GM12878 (cell line): ENCODE measurements around the gene MPP1. TPM values are rescaled to one million over a fixed set of nuclear protein-coding genes. Genes with fewer than 3 reads are reported as not detected.

ENCODE experiments used
- ATAC-seq: fragments of 200-7000 bp; cut with Tn5 transposase; 3 replicates; pipeline ENCODE4 v1.9.1; 2020; ENCODE audit warnings: mild to moderate bottlenecking, moderate library complexity
- BruUV-seq: library from RNA; stranded (reverse); fragments of 400-500 nt; replicated peaks from 2 replicates; lab custom pipeline; 2021; lab: Mats Ljungman, UMichigan
- CTCF ChIA-PET: fragments of 300-600 bp; sonication (Branson Sonifier 250); formaldehyde crosslinking; extraction: SDS; loops from one replicate; lab custom pipeline; 2021; ENCODE audit warnings: inconsistent platforms; lab: Yijun Ruan, JAX
- POLR2A ChIA-PET: fragments of 350-600 bp; formaldehyde crosslinking; extraction: SDS; loops from one replicate; lab custom pipeline; 2021; ENCODE audit warnings: inconsistent platforms; lab: Charles Lee
- RAD21 ChIA-PET: fragments of 300-600 bp; sonication (Branson Sonifier 250); formaldehyde crosslinking; loops from one replicate; lab custom pipeline; 2023; ENCODE audit warnings: antibody characterized with exemption; ENCODE audit not compliant: unreplicated experiment; lab: Charles Lee
- SMC1A ChIA-PET: fragments of 300-600 bp; sonication (Branson Sonifier 250); formaldehyde crosslinking; loops from one replicate; lab custom pipeline; 2023; ENCODE audit not compliant: unreplicated experiment, uncharacterized antibody; lab: Charles Lee
- DNase-seq: peaks from one replicate; pipeline ENCODE4 v3.0.0-alpha.2; 2011; ENCODE audit warnings: low read depth, low spot score
- FAIRE-seq: peaks from 3 replicates; lab custom pipeline; 2011; peaks lifted over from hg19 to GRCh38; lab: Jason Lieb, UNC
- H2AFZ ChIP-seq: 2 replicates; pipeline ENCODE4 v1.6.0; 2011; ENCODE audit warnings: low read depth, low read length, control low read depth; ENCODE audit not compliant: control insufficient read depth
- H3K27ac ChIP-seq: 2 replicates; pipeline ENCODE4 v1.5.1; 2011; ENCODE audit warnings: control low read depth; ENCODE audit not compliant: control insufficient read depth, insufficient read depth
- H3K27me3 ChIP-seq, 2 experiments: replicated peaks in 1 of 2; 2 replicates each; pipeline versions ENCODE4 v1.6.0 to v1.6.1; 2011; ENCODE audit warnings: low read length in 1 of 2; ENCODE audit not compliant: control insufficient read depth in 2 of 2, insufficient read depth in 2 of 2
- H3K36me3 ChIP-seq, 2 experiments: 2 replicates each; pipeline ENCODE4 v1.5.1; 2011; ENCODE audit warnings: low read length in 1 of 2; ENCODE audit not compliant: control insufficient read depth in 2 of 2, insufficient read depth in 2 of 2
- H3K4me1 ChIP-seq: 2 replicates; pipeline ENCODE4 v1.6.1; 2011; ENCODE audit warnings: mild to moderate bottlenecking, low read length, moderate library complexity, mixed read lengths; ENCODE audit not compliant: control insufficient read depth, insufficient read depth
- H3K4me2 ChIP-seq: 2 replicates; pipeline ENCODE4 v1.6.0; 2011; ENCODE audit warnings: control low read depth; ENCODE audit not compliant: control insufficient read depth, insufficient read depth
- H3K4me3 ChIP-seq: fragments of 200-600 bp; sonication (generic); 2 replicates; pipeline ENCODE4 v1.5.1; 2016
- H3K79me2 ChIP-seq: 2 replicates; pipeline ENCODE4 v1.6.0; 2011; ENCODE audit warnings: low read length; ENCODE audit not compliant: control insufficient read depth, insufficient read depth
- H3K9ac ChIP-seq: 2 replicates; pipeline ENCODE4 v1.8.0; 2011; ENCODE audit warnings: low read length, control low read depth, mixed read lengths; ENCODE audit not compliant: control insufficient read depth, insufficient read depth
- H3K9me3 ChIP-seq: replicated peaks from 3 replicates; pipeline ENCODE4 v1.5.1; 2011; ENCODE audit warnings: mild to moderate bottlenecking, low read length; ENCODE audit not compliant: control insufficient read depth, insufficient read depth
- H4K20me1 ChIP-seq: 2 replicates; pipeline ENCODE4 v1.6.0; 2011; ENCODE audit not compliant: control insufficient read depth, insufficient read depth
- BRCA1 ChIP-seq: IDR thresholded peaks from 2 replicates; pipeline ENCODE4 v1.6.1; 2011; ENCODE audit warnings: low read depth, low read length, improper control_type of control experiment
- CBX5 ChIP-seq: sonication (generic); IDR thresholded peaks from 2 replicates; pipeline ENCODE4 v1.6.1; 2016; ENCODE audit warnings: low read depth, moderate library complexity, mild to moderate bottlenecking, inconsistent platforms
- ESRRA ChIP-seq: IDR thresholded peaks from 2 replicates; pipeline ENCODE4 v1.6.1; 2012; ENCODE audit warnings: mild to moderate bottlenecking, low read length, improper control_type of control experiment
- FOS ChIP-seq: IDR thresholded peaks from 3 replicates; pipeline ENCODE4 v1.6.1; 2011; ENCODE audit warnings: borderline replicate concordance; ENCODE audit not compliant: insufficient read length; ENCODE audit errors: extremely low read depth
- GABPA ChIP-seq: IDR thresholded peaks from 2 replicates; pipeline ENCODE4 v1.6.1; 2014; ENCODE audit warnings: antibody characterized with exemption, low read depth, mild to moderate bottlenecking, inconsistent platforms
- SIN3A ChIP-seq: IDR thresholded peaks from 2 replicates; pipeline ENCODE4 v1.6.1; 2012; ENCODE audit warnings: low read depth, low read length, improper control_type of control experiment
- SMC3 ChIP-seq: IDR thresholded peaks from 2 replicates; pipeline ENCODE4 v1.6.1; 2011; ENCODE audit warnings: low read length, improper control_type of control experiment, borderline replicate concordance
- TCF3 ChIP-seq: IDR thresholded peaks from 2 replicates; pipeline ENCODE4 v1.6.1; 2012; ENCODE audit warnings: low read depth, mild to moderate bottlenecking, low read length, borderline replicate concordance; ENCODE audit not compliant: insufficient read depth
- ZNF384 ChIP-seq: IDR thresholded peaks from 2 replicates; pipeline ENCODE4 v1.6.1; 2012; ENCODE audit warnings: low read depth, mild to moderate bottlenecking, low read length, improper control_type of control experiment, borderline replicate concordance
- WGBS: methylation state at CpG from one replicate; pipeline ENCODE4 v1.1.6; 2016; ENCODE audit warnings: low lambda C conversion rate; ENCODE audit not compliant: insufficient replicate concordance, insufficient coverage; ENCODE audit errors: missing lambda C conversion rate; 5-methylcytosine and 5-hydroxymethylcytosine counted together
- in situ Hi-C: fragments of 300-500 bp; cut with MboI; formaldehyde crosslinking; loops from 9 replicates; pipeline ENCODE4 v1.14.3; 2018; ENCODE audit warnings: mixed read lengths
- intact Hi-C: fragments of 100-400 bp; cut with micrococcal nuclease; formaldehyde crosslinking; loops from one replicate; pipeline ENCODE4 v1.14.2; 2022; ENCODE audit not compliant: unreplicated experiment
- polyA plus RNA-seq, 11 experiments: library from polyadenylated mRNA; depleted of rRNA in 4 of 11; unstranded in 6 of 11; stranded (reverse) in 5 of 11; fragments of >200 nt; fragmentation: Nextera tagmentation in 4 of 11; fragmentation: Illumina TruSeq in 1 of 11; extraction: Ambion mirVana in 4 of 11; extraction: Trizol in 1 of 11; gene quantifications; 1 replicate in 1 of 11; 2 replicates in 10 of 11; pipeline versions ENCODE4 v1.2.1 to v1.2.3, GENCODE V29; 2011 to 2016; ENCODE audit warnings: inconsistent platforms in 2 of 11, missing spikeins in 2 of 11, low read depth in 1 of 11
- total RNA-seq, 4 experiments: library from RNA; depleted of rRNA in 3 of 4; stranded (reverse); fragments of >200 nt in 3 of 4; fragmentation: Illumina TruSeq in 1 of 4; extraction: Trizol in 1 of 4; gene quantifications; 2 replicates each; pipeline versions ENCODE4 v1.2.1 to v1.2.3, GENCODE V29; 2013 to 2021
- TF ChIP-seq, protein P1 (sequence below): fragments of 450-650 bp; IDR thresholded peaks from 2 replicates; pipeline ENCODE4 v1.6.1; 2017; ENCODE audit warnings: mild to moderate bottlenecking
- TF ChIP-seq, protein P2 (sequence below): fragments of 450-650 bp; IDR thresholded peaks from 2 replicates; pipeline ENCODE4 v1.6.1; 2017; ENCODE audit warnings: mild to moderate bottlenecking, moderate library complexity
- TF ChIP-seq, protein P3 (sequence below): fragments of 450-650 bp; IDR thresholded peaks from 2 replicates; pipeline ENCODE4 v1.6.1; 2016; ENCODE audit warnings: mild to moderate bottlenecking, moderate library complexity, borderline replicate concordance
- TF ChIP-seq, protein P4 (sequence below): IDR thresholded peaks from 2 replicates; pipeline ENCODE4 v1.6.1; 2012; ENCODE audit warnings: low read depth, low read length, improper control_type of control experiment

The MPP1 gene
- total and polyA plus RNA-seq, 10 of the 15 experiments (the other 5 are each of a cell fraction or from before 2014, with no cell fraction given), result 1.9 to 20.1 (median 14.8) TPM

DNA sequence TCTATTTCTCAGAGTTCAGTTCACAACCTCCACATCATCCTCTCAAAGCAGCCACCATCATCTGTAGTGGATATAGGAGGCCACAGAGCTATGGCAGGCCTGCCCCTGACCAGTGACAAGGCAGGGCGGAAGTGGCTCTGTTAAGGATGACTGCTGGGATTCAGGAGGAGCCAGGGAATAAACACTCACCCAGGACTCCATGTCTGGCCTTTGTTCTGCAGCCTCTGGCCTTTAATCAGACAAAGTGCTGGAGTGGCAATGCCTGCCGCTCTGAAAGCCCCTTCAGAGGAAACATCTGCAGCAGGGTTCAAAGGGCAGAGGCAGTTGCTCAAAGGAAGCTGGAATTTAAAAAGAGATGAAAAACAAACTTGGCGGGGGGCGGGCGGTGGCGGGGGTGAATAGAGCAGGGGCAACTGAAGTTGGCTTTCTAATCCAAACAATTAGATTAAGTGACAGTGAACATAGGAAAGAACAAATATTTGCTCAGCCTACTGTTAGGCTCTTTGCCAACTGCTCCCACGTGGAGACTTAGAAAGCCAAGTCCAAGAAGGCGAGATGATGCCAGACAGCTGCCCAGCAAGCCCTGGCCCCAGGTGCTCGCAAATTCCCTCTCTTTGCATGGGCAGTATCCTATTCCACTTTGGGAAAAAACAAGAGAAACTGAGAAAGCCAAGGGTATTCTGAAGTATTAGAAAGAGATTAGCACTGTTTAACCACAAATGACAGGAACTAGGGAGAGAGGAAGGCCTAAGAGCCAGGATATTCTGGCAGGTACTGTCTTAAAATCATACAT lies 5.5 kb downstream of the MPP1 start:
- H3K27ac ChIP-seq, result no peak overlapping the region
- BruUV-seq, result no TSS peak
- RAD21 ChIA-PET, result no interaction called here
- FAIRE-seq (no peak), ATAC-seq (no peak)
- H3K9ac ChIP-seq, result no peak overlapping the region
- SMC1A ChIA-PET, result no interaction called here
- POLR2A ChIA-PET, result no interaction called here
- CTCF ChIA-PET, result interaction anchor here (2.1 kb wide), 1 partner anchor 12 kb away, joined by 5 read pairs; no protein-coding TSS in a partner anchor
- no peaks in the 10 kb centered on the region for H3K79me2 ChIP-seq
- in situ Hi-C loops, result no loop called here
- no peak overlapping the region for H2AFZ ChIP-seq
- 58% methylated on average over 9 of the region's 9 CpGs for WGBS
- H3K9me3 ChIP-seq, result no peaks in the 10 kb centered on the region
- H3K4me2 ChIP-seq, result no peak overlapping the region
- no peaks in the 10 kb centered on the region for H3K4me1 ChIP-seq
- no peak overlapping the region for H3K4me3 ChIP-seq
- no peaks in the 10 kb centered on the region for H3K27me3 ChIP-seq
- intact Hi-C loops, result no loop called here
- no peaks in the 10 kb centered on the region for H3K36me3 ChIP-seq
- TF ChIP-seq ZNF384, result no peak
- TF ChIP-seq, protein P1, sequence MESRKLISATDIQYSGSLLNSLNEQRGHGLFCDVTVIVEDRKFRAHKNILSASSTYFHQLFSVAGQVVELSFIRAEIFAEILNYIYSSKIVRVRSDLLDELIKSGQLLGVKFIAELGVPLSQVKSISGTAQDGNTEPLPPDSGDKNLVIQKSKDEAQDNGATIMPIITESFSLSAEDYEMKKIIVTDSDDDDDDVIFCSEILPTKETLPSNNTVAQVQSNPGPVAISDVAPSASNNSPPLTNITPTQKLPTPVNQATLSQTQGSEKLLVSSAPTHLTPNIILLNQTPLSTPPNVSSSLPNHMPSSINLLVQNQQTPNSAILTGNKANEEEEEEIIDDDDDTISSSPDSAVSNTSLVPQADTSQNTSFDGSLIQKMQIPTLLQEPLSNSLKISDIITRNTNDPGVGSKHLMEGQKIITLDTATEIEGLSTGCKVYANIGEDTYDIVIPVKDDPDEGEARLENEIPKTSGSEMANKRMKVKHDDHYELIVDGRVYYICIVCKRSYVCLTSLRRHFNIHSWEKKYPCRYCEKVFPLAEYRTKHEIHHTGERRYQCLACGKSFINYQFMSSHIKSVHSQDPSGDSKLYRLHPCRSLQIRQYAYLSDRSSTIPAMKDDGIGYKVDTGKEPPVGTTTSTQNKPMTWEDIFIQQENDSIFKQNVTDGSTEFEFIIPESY, result no peak
- TF ChIP-seq, protein P2, sequence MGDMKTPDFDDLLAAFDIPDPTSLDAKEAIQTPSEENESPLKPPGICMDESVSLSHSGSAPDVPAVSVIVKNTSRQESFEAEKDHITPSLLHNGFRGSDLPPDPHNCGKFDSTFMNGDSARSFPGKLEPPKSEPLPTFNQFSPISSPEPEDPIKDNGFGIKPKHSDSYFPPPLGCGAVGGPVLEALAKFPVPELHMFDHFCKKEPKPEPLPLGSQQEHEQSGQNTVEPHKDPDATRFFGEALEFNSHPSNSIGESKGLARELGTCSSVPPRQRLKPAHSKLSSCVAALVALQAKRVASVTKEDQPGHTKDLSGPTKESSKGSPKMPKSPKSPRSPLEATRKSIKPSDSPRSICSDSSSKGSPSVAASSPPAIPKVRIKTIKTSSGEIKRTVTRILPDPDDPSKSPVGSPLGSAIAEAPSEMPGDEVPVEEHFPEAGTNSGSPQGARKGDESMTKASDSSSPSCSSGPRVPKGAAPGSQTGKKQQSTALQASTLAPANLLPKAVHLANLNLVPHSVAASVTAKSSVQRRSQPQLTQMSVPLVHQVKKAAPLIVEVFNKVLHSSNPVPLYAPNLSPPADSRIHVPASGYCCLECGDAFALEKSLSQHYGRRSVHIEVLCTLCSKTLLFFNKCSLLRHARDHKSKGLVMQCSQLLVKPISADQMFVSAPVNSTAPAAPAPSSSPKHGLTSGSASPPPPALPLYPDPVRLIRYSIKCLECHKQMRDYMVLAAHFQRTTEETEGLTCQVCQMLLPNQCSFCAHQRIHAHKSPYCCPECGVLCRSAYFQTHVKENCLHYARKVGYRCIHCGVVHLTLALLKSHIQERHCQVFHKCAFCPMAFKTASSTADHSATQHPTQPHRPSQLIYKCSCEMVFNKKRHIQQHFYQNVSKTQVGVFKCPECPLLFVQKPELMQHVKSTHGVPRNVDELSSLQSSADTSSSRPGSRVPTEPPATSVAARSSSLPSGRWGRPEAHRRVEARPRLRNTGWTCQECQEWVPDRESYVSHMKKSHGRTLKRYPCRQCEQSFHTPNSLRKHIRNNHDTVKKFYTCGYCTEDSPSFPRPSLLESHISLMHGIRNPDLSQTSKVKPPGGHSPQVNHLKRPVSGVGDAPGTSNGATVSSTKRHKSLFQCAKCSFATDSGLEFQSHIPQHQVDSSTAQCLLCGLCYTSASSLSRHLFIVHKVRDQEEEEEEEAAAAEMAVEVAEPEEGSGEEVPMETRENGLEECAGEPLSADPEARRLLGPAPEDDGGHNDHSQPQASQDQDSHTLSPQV, result no peak
- no peak for TF ChIP-seq TCF3
- TF ChIP-seq SIN3A, result no peak
- TF ChIP-seq CBX5, result no peak
- no peak for TF ChIP-seq FOS
- TF ChIP-seq, protein P3, sequence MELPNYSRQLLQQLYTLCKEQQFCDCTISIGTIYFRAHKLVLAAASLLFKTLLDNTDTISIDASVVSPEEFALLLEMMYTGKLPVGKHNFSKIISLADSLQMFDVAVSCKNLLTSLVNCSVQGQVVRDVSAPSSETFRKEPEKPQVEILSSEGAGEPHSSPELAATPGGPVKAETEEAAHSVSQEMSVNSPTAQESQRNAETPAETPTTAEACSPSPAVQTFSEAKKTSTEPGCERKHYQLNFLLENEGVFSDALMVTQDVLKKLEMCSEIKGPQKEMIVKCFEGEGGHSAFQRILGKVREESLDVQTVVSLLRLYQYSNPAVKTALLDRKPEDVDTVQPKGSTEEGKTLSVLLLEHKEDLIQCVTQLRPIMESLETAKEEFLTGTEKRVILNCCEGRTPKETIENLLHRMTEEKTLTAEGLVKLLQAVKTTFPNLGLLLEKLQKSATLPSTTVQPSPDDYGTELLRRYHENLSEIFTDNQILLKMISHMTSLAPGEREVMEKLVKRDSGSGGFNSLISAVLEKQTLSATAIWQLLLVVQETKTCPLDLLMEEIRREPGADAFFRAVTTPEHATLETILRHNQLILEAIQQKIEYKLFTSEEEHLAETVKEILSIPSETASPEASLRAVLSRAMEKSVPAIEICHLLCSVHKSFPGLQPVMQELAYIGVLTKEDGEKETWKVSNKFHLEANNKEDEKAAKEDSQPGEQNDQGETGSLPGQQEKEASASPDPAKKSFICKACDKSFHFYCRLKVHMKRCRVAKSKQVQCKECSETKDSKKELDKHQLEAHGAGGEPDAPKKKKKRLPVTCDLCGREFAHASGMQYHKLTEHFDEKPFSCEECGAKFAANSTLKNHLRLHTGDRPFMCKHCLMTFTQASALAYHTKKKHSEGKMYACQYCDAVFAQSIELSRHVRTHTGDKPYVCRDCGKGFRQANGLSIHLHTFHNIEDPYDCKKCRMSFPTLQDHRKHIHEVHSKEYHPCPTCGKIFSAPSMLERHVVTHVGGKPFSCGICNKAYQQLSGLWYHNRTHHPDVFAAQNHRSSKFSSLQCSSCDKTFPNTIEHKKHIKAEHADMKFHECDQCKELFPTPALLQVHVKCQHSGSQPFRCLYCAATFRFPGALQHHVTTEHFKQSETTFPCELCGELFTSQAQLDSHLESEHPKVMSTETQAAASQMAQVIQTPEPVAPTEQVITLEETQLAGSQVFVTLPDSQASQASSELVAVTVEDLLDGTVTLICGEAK, result no peak
- no peak for TF ChIP-seq ESRRA
- no peak for TF ChIP-seq SMC3
- TF ChIP-seq GABPA, result no peak
- TF ChIP-seq, protein P4, sequence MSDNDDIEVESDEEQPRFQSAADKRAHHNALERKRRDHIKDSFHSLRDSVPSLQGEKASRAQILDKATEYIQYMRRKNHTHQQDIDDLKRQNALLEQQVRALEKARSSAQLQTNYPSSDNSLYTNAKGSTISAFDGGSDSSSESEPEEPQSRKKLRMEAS, result no peak
- TF ChIP-seq BRCA1, result no peak
- TF ChIP-seq, all 136 proteins: peak for 0
- no peak for DNase-seq
- no peaks in the 10 kb centered on the region for H4K20me1 ChIP-seq
